ENCODE data around the gene PCLO. TPM values are rescaled to one million over a fixed set of nuclear protein-coding genes. Genes with fewer than 3 reads are reported as not detected.
"Not testable (repeated sequence)": the region's sequence is repeated elsewhere in the genome, so short reads cannot be mapped to it uniquely, and the experiment has no call there.

The PCLO gene
- total RNA-seq, 1 donor, result 0.36 TPM

- no peak for DNase-seq (ENCODE audit: insufficient read length, low spot score, missing footprints)
- Histone ChIP-seq H4K20me1 (ENCODE audit: insufficient read depth, low read length) (no peaks in the 10 kb centered on the region), H3K4me1 (ENCODE audit: insufficient read depth, low read length) (no peaks in the 10 kb centered on the region), H3K4me2 (ENCODE audit: insufficient read depth, low read length) (no peak overlapping the region), H3K4me3 (ENCODE audit: insufficient read depth, low read length) (no peak overlapping the region), H3K79me2 (ENCODE audit: insufficient read depth, low read length) (no peaks in the 10 kb centered on the region), H2AFZ (ENCODE audit: low read length) (no peak overlapping the region), H3K36me3 (ENCODE audit: insufficient read depth, low read length) (no peaks in the 10 kb centered on the region), H3K9me3 (ENCODE audit: low read depth, low read length) (no peaks in the 10 kb centered on the region), H3K27me3 (ENCODE audit: insufficient read depth, low read length) (no peaks in the 10 kb centered on the region), H3K27ac (ENCODE audit: low read depth, low read length) (no peak overlapping the region)
- TF ChIP-seq CTCF (IDR thresholded peaks at IDR 0.05; ENCODE audit: extremely low read depth, low read depth, low read length), result no peak
Observed at GRCh38 chr7:82713506-82713905, 449.2 kb downstream of the PCLO start.

- not testable (repeated sequence) for H3K27me3 ChIP-seq (ENCODE audit: insufficient read depth, low read length); H3K79me2 ChIP-seq (ENCODE audit: insufficient read depth, low read length); H3K9me3 ChIP-seq (ENCODE audit: low read depth, low read length); H3K27ac ChIP-seq (ENCODE audit: low read depth, low read length); H3K4me3 ChIP-seq (ENCODE audit: insufficient read depth, low read length); H3K4me2 ChIP-seq (ENCODE audit: insufficient read depth, low read length); H4K20me1 ChIP-seq (ENCODE audit: insufficient read depth, low read length); H2AFZ ChIP-seq (ENCODE audit: low read length); H3K36me3 ChIP-seq (ENCODE audit: insufficient read depth, low read length); DNase-seq (ENCODE audit: insufficient read length, low spot score, missing footprints); H3K4me1 ChIP-seq (ENCODE audit: insufficient read depth, low read length)
Observed at GRCh38 chr7:82706344-82706743, 456.3 kb downstream of the PCLO start.

GRCh38 chr7:82705517-82706260 is 457.0 kb downstream of the PCLO start:
- H3K36me3 ChIP-seq (ENCODE audit: insufficient read depth, low read length), result no peaks in the 10 kb centered on the region
- no peak overlapping the region for H3K27ac ChIP-seq (ENCODE audit: low read depth, low read length)
- no peak overlapping the region for H3K4me2 ChIP-seq (ENCODE audit: insufficient read depth, low read length)
- H3K79me2 ChIP-seq (ENCODE audit: insufficient read depth, low read length), result no peaks in the 10 kb centered on the region
- H4K20me1 ChIP-seq (ENCODE audit: insufficient read depth, low read length), result no peaks in the 10 kb centered on the region
- no peak overlapping the region for H2AFZ ChIP-seq (ENCODE audit: low read length)
- H3K9me3 ChIP-seq (ENCODE audit: low read depth, low read length), result no peaks in the 10 kb centered on the region
- no peaks in the 10 kb centered on the region for H3K4me1 ChIP-seq (ENCODE audit: insufficient read depth, low read length)
- no peak overlapping the region for H3K4me3 ChIP-seq (ENCODE audit: insufficient read depth, low read length)
- peaks cover 6% of the 10 kb centered on the region for H3K27me3 ChIP-seq (ENCODE audit: insufficient read depth, low read length)
- no peak for DNase-seq (ENCODE audit: insufficient read length, low spot score, missing footprints)
- TF ChIP-seq CTCF (IDR thresholded peaks at IDR 0.05; ENCODE audit: extremely low read depth, low read depth, low read length), result no peak

DNA sequence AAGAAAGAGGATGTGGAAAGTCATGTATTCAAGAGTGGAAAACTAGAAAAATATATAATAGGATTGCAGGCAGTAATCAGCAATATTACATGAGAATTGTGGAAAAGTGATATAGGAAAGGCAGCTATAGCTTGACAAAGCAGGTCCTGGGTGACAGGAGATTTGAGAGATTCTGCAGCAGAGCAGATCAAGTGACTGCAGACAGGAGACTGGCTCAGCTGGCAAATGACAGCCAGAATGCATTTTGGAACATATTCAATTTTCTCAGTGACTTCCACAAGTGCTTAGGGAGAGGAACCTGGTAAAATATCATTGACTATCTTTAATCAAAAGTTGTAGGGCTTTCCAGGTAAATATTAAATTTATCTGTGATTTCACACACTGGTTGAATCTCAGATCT is 458.6 kb downstream of the PCLO start:
- Histone ChIP-seq H2AFZ (ENCODE audit: low read length) (no peak overlapping the region), H3K27ac (ENCODE audit: low read depth, low read length) (no peak overlapping the region), H4K20me1 (ENCODE audit: insufficient read depth, low read length) (no peaks in the 10 kb centered on the region), H3K4me3 (ENCODE audit: insufficient read depth, low read length) (no peak overlapping the region), H3K79me2 (ENCODE audit: insufficient read depth, low read length) (no peaks in the 10 kb centered on the region), H3K36me3 (ENCODE audit: insufficient read depth, low read length) (no peaks in the 10 kb centered on the region), H3K9me3 (ENCODE audit: low read depth, low read length) (no peaks in the 10 kb centered on the region), H3K4me1 (ENCODE audit: insufficient read depth, low read length) (no peaks in the 10 kb centered on the region), H3K27me3 (ENCODE audit: insufficient read depth, low read length) (peaks cover 6% of the 10 kb centered on the region), H3K4me2 (ENCODE audit: insufficient read depth, low read length) (no peak overlapping the region)
- no peak for DNase-seq (ENCODE audit: insufficient read length, low spot score, missing footprints)
- TF ChIP-seq CTCF (IDR thresholded peaks at IDR 0.05; ENCODE audit: extremely low read depth, low read depth, low read length), result no peak

Small RNAs within 50 kb of the gene (small RNA-seq; reads per million reads assigned to genes)
- not detected for gene RNA5SP235

Data from osteoblast (primary cell).